ENCODE results near the gene PRR36.
"Not testable (repeated sequence)": the region's sequence is repeated elsewhere in the genome, so short reads cannot be mapped to it uniquely, and the experiment has no call there.

Gene PRR36

DNA sequence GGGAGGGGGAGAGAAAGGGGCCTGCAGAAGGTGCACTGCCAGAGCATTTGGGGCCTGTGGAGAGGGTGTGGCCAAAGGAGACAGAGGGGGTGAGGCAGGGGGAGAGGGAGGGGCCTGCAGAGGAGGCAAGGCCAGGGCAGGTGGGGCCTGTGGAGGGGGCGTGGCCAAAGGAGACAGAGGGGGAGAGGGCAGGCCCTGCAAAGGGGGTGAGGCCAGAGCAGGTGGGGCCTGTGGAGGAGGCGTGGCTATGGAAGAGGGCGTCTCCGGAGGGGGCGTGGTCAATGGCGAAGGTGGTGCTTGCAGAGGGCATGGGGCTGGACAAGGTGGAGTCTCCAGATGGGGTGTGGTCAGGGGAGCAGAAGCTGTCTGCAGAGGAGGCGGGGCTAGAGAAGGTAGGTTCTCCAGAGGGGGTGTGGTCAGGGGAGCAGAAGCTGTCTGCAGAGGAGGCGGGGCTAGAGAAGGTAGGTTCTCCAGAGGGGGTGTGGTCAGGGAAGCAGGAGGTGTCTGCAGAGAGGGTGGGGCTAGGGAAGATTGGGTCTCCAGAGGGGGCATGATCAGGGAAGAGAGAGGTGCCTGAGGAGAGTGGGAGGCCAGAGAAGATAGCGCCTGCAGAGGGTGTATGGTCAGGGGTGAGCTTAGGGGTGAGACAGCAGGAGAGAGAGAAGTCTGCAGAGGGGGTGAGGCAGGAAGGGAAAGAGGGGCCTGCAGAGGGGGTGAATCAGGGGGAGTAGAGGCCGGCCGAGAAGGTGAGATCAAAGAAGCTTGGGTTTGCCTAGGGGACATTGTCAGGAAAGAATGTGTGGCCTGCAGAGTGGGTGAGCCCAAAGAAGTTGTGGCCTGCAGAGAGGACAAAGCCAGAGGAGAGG, 3.4 kb downstream of the PRR36 start:
- DNase-seq = no peak

DNA sequence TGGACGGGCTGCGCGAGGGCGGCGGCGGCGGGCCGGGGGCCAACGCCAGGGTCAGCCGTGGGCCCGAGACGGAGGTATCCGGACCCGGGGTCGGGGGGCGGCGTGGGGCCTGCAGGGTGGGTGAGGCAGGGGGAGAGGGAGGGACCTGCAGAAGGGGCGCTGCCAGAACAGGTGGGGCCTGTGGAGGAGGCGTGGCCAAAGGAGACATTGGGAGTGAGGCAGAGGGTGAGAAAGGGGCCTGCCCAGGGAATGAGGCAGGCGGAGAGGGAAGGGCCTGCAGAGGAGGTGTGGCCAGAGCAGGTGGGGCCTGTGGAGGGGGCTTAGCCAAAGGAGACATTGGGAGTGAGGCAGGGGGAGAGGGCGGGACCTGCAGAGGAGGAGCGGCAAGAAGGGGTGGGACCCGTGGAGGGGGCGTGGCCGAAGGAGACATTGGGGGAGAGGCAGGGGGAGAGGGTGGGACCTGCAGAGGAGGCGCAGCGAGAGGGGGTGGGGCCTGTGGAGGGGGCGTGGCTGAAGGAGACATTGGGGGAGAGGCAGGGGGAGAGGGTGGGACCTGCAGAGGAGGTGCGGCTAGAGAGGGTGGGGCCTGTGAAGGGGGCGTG, 4.2 kb downstream of the PRR36 start:
- DNase-seq = no peak

DNA sequence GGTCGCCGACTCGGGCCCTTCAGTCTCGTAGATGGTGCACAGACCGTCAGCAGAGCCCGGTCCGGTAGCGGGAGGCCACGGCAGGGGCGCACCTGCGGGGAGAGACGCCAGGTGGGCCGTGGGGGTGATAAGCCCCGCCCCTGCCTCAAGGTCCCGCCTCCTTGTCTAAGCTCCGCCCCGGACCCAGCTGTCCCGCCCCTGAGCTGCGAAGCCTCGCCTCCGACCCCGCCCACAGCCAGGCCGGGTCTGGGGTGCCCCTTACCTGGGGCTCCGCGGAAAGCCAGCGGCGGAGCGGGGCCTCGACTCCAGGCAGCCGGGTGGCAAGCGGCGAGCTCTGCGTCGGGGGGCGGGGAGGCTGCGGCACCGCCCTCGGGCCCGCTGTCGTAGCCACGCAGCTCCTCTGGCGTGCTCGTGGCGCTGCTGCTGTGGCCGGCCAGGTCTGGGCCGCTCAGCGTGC, 4.7 kb downstream of the PRR36 start:
- no peak for DNase-seq

DNA sequence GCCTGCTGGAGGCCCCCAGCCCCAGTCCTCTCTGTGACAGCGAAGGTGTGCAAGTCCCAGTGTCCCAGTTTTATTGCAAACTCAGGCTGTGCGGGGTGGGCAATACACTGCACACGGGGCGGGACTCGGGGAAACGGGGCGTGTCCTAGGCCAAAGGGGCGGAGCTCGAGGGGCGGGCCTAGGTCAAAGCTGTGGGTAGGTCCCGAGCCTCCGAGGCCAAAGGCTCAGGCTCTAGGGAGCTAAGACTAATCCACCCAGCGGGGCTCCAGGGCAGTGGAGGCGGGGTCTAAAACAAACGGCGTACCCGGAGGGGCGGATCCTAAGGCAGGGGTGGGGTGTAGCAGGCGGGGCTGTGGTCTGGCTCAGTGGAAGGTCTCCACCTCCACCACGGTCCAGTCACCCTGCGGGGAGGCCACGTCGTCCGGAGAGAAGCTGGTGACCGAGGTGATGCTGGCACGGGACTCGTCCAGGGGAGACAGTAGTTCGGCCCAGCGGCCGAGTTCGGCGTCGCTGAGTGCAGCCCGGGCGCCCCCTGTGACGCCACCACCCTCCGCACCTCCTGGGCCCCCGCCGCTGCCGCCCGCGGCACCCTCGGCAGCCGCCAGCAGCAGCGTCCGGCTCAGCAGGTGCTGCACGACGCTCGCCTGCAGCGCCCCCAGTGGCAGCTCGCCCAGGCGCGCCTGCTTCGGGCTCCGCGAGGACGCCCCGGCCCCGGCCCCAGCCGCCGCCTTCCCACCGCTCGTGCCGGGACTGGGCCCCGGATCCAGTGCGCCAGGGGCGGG, 5.3 kb downstream of the PRR36 start:
- no peak for DNase-seq

DNA sequence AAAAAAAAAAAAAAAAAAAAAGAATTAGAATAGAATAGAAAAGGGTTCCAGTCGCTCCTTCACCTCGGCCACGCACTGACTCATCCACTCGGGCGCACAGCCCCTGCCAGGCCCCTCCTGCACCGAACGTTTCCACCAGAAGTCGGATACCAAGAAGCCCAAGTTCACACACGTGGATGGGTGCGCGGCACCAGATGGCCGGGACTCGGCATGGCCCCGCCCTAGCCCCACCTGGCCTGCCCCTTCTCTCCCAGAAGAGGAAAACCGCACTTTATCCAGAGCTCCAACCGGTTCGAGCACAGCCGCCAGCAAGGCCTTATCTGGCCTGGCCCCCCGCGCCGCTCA, 5.9 kb downstream of the PRR36 start:
- DNase-seq = no peak

DNA sequence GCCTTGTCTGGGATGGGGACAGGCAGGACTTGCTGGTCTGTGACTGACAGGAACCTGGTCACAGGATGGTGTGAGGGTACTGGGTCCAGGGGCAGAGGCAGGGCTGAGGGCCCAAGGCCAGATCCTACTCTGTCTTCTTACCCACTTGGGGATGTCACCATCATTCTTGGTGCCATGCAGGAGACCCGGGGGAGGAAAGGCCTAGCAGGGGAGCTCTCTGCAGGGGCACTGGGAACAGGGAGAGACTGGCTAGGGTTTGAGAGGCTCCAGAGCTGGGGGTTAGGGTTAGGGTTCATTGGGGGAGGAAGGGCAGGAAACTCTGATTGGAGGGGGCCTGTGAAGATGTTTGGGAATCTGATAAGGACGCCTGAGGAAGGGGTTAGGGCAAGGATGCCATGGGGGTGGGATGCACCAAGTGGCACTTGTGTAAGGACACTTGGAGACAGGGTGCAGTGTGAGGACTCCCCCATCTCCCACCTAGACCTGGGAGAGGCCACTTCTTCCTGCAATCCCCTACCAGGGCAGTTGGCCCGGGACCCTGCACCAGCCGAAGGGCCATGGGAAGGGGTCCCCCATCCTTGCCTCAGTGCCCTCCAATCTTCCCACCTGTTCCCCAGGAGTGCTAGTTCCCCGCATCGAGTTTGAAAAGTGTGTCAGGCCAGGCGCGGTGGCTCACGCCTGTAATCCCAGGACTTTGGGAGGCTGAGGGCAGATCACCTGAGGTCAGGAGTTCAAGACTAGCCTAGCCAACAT, 6.9 kb downstream of the PRR36 start:
- no peak for DNase-seq

DNA sequence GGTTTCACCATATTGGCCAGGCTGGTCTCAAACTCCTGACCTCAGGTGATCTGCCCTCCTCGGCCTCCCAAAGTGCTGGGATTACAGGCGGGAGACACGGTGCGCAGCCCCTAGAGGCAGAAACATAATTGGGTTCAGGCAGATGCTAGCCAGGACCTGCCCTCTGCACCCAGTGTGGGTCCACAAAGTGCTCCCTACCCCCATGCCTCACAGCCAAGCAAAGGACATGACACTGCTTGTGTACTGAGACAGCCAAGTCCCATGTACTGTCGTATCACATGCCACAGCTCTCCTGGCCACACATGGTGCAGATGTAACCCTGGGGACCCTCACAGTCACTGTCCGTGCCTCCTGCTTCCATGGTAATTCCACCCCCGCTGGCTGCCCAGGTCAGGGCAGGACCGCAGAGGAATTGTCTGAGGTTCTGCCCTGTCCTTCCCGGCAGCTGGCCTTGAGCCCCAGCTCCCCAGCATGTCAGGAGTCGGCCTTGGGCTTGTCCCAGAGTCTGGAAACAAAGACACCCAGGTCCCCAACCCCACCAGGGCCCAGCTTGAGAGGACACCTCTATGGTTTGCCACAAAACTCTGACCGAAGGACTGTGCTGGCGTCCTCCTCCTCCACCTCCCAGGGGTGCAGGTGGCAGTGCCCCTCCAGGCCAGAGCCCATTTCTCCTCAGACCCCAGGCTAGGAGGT, 7.6 kb downstream of the PRR36 start:
- no peak for DNase-seq

DNA sequence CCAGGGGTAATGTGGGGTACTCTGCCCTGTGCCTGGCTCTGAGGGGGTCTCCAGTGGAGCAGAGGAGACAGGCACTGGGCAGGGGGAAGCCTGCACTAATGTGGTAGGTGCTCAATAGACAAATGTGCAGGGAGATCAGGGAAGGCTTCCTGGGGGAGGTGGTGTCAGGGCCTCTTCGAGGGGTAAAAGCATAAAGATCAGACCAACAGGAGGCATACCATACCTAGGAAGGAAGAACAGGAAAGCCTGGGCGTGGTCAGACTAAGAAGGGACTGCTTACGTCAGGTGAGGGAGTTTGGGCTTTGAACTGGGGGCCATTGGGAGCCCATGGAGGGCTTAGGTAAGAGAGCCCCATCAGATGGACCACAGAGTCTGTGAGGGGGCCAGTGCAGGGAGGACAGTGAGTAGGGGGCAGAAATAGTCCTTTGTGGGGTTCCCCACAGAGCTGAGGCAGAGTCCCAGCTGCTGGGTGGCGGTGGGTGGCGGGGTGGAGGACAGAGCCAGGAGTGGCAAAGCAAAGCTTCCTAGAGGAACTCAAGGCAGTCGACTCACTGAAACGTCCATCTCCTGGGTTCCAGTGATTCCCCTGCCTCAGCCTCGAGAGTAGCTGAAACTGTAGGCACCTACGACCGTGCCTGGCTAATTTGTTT, 8.8 kb downstream of the PRR36 start:
- no peak for DNase-seq

DNA sequence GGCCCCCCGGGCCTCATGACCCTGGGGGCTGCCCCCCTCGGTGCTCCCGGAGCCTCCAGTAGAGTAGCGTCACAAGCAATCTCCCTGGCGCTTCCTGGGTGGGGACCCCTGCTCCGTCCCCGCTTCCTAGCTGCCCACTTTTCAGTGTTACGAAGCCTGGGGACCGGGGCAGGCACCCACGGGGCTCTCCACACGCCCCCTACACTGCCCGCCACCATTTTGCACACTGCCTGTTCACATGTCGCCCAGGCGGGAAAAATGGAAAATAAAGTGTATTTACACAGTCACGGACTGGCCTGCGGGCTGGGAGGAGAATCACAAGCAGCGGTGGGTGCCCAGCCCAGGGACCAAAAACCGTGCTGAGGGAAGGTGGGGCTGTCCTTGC, 9.5 kb downstream of the PRR36 start:
- no peak for DNase-seq

DNA sequence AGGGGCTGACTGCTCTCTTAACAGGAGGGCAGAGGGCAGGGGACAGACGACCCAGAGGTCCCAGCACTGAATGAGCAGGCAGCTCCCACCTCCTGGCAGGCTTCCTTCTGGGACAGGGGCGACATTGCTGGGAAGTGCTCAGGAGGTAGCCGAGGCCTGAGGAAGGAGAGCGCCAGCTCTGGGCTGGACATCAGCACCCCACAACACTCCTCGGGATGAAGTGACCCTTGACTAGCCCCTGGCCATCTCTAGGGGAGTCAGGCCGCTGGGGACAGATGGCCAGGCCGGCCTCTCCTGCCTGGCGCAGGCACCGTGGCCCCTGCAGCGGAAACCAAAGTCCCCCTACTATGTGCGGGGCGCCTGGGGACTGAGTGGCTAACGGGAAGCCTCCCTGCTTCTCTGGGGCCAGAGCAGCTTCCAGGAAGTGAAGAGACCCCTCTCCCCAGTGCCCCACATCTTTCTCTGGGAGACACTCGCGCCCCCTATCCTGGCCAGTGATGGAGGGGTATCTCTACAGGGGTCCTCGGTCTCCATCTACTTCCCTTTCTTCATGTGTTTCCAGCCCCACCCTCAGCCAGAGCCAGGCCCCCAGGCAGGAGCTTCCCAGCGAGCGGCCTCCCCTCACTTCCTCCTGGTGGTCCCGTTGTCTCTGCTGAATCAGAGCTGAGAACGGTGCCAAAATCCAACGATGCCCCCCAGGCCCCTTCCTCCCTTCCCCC, 10.1 kb downstream of the PRR36 start:
- DNase-seq = no peak

DNA sequence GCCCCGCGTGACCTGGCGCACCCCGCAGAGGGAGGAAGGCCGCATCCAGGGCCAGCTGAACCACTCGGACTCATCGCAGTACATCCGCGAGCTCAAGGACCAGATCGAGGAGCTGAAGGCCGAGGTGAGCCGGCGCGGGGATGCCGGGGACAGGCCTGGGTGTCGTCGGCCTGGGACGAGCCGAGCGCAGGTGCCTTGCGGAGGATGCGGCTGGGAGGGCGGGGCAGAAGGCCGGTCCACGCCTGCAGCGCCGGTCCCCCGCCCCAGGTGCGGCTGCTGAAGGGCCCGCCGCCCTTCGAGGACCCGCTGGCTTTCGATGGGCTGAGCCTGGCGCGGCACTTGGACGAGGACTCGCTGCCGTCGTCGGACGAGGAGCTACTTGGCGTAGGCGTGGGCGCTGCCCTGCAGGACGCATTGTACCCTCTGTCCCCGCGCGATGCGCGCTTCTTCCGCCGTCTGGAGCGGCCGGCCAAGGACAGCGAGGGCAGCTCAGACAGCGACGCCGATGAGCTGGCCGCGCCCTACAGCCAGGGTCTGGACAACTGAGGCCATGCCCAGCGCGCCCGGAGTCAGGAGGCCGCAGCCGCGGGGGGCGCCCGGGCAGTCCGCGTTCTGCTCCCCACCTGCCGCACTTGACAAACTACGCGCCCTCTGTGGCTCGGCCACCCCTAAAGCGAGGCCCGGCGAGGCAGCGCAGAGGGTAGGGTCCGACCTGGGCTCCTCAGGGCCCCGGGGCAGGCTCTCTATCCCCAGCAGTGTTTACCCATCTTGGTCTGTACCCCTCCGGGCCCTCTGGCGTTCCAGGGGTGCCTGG, 10.8 kb downstream of the PRR36 start:
- DNase-seq = no peak

DNA sequence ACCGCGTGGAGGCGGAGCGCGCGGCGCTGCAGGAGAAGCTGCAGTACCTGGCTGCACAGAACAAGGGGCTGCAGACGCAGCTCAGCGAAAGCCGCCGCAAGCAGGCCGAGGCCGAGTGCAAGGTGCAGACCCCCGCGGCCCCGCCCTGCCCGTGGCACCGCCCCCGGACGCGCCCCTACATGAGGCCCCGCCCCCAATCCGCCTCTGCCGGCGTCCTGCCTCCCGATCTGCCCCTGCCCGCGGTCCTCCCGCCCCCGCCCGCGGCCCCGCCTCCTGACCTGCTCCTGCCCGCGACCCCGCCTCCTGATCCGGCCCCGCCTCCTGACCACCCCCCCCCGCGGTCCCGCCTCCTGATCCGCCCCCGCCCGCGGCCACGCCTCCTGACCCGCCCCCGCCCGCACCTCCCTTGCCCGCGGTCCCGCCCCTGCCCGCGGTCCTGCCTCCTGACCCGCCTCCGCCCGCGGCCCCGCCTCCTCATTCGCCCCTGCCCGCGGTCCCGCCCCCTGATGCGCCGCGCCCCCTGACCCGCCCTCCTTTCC, 11.7 kb downstream of the PRR36 start:
- DNase-seq = no peak

DNA sequence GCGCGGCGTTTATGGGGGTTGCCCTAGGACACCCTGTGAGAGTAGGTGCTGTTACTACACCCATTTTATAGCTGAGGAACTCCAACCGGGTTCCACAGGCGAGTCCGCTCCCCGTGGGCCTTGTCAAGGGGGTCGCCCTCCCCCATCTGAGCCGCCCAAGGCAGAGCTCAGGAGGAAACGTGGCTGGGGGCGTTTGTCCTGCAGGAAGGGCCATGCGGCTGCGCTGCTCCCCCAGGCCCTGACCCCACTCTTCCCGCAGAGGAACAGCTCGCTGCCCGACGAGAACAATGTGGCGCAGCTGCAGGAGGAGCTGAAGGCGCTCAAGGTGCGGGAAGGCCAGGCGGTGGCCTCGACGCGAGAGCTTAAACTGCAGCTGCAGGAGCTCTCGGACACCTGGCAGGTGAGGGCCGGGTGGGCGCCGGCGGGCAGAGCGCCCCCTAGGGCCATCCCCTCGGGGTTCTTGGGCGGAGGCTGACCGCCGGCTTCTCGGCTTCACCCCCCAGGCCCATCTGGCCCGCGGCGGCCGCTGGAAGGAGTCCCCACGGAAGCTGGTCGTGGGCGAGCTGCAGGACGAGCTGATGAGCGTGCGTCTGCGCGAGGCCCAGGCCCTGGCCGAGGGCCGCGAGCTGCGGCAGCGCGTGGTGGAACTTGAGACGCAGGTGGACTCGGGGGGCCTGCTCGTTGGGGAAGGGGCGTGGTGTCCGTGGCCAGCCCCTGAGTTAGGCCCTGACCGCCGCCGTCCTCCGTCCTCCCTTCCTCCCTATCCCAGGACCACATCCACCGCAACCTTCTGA, 12.4 kb downstream of the PRR36 start:
- no peak for DNase-seq

DNA sequence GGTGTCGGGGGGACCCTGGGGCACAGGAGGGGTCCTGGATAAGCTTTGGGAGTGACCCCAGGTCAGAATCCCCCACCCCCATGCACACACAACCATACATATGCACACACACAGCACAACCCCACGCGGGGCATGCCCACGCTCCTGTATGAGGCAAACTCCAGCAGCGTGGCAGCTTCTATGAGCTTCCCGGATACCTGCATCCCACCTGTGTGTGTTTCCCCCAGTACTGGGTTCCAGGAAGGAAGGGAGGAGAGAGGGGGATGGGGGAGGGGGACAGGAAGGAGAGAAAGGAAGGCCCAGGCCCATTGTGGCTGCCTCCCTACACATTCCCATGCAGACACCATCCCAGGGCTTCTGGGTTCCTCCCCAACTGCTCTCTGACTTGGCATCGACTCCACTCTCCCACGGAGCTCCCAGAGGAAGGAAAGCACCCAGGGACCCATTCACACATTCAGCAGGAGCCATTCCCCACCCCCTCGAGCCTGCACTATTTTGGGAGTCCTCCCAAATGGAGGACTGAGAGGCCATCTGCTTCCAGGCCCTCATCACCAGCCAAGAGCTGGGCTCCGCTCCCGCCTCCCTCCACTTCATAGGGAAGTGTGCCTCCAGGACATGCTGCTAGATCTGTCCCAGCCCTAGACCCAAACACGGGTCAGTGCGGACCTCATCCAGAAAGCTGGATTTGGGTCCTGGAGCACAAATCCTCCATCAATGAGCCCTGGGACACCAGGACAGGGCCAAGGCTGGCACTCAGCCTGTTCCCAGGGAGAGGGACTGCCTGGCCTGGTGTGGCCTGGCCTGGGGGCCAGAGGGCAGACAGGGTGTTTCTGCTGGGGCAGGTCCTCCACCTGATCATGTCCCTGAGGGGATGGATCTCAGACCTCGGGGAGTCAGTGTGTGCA, 13.2 kb downstream of the PRR36 start:
- no peak for DNase-seq

DNA sequence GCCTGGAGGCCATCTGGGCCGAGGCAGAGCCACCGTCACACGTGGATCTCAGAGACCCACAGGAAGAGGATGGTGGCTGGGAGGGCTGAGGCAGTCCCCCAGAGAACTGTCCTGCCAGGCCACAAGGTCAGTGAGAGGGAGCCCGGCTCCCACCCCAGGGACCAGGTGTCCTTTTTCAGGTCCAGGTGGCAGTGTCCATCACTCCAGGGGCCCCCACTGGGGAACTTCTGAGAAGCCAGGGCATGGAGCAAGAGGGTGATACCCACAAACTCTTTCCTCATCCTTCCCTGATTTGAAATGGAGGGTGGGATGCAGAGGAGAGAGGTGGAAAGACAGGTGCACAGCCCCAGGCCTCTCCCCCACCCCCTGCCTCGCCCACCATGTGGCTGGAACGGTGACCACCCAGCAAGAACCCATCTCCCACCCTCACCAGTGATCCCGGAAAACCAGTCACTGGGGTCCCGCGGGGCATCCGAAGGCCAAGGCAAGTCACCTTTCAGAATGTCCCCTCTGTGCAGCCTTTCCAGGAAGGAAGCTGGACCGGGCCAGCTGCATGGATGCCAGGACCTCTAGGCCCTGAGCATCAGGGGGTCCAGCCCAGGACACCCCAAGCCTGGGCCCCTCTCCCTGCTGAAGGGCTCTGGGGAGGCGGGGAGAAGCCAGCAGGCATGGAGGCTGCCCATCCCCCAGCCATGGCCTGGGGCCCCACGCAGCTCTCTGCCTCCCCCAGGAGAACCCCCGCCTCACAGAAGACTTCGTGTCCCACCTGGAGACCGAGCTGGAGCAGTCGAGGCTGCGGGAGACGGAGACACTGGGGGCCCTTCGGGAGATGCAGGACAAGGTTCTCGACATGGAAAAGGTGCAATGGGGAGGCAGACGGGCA, 14.1 kb downstream of the PRR36 start:
- no peak for DNase-seq

DNA sequence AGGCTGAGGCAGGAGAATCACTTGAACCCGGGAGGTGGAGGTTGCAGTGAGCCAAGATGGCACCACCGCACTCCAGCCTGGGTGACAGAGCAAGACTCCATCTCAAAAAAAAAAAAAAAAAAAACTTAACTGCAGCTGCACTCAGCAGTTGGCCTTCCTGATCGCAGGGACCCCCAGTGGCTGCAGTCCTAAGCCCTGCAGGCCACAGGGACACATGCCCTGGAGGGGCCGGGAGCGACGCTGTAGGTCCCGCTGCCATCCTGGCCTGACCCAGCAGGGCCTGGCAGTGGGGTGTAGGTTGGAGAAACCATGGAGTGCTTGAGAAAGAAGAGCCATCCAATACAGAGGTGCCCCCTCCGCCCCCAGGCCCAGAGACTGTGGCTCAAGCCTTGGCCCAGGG, 15.1 kb downstream of the PRR36 start:
- not testable (repeated sequence) for DNase-seq

All from NCI-H2227 treated with DMSO at 0.1 percent for 48 hours (cell line).